ENCODE results near the gene ZNF142. TPM values are rescaled to one million over a fixed set of nuclear protein-coding genes. Genes with fewer than 3 reads are reported as not detected.

Gene ZNF142
- total RNA-seq, 2 donors from 2014 or later: 13.6 to 17.9 TPM

- no peak overlapping the region for H3K4me3 ChIP-seq
- H3K36me3 ChIP-seq: peaks cover 83% of the 10 kb centered on the region
- no peaks in the 10 kb centered on the region for H3K9me3 ChIP-seq
- TF ChIP-seq CTCF (IDR thresholded peaks at IDR 0.05): no peak
- DNase-seq (ENCODE audit: low spot score): no peak
- H3K27ac ChIP-seq: no peak overlapping the region
- H3K4me1 ChIP-seq: no peaks in the 10 kb centered on the region
- H3K27me3 ChIP-seq: no peaks in the 10 kb centered on the region
These were observed 17.2 kb downstream of the ZNF142 start for GRCh38 chr2:218642121-218642656.

- no peaks in the 10 kb centered on the region for H3K4me1 ChIP-seq
- no peak for TF ChIP-seq CTCF (IDR thresholded peaks at IDR 0.05)
- H3K9me3 ChIP-seq: no peaks in the 10 kb centered on the region
- H3K27me3 ChIP-seq: no peaks in the 10 kb centered on the region
- DNase-seq (ENCODE audit: low spot score): no peak
- H3K4me3 ChIP-seq: no peak overlapping the region
- H3K36me3 ChIP-seq: peaks cover 87% of the 10 kb centered on the region
- no peak overlapping the region for H3K27ac ChIP-seq
These were observed 21.1 kb downstream of the ZNF142 start for GRCh38 chr2:218638372-218638771.

GRCh38 chr2:218635719-218636118 lies 23.7 kb downstream of the ZNF142 start:
- Histone ChIP-seq H3K9me3 (no peaks in the 10 kb centered on the region), H3K27ac (no peak overlapping the region), H3K4me3 (no peak overlapping the region), H3K27me3 (no peaks in the 10 kb centered on the region), H3K36me3 (peaks cover 70% of the 10 kb centered on the region), H3K4me1 (no peaks in the 10 kb centered on the region)
- no peak for DNase-seq (ENCODE audit: low spot score)
- no peak for TF ChIP-seq CTCF (IDR thresholded peaks at IDR 0.05)

GRCh38 chr2:218631837-218632236 lies 27.6 kb downstream of the ZNF142 start:
- TF ChIP-seq CTCF (IDR thresholded peaks at IDR 0.05): no peak
- H3K36me3 ChIP-seq: peaks cover 32% of the 10 kb centered on the region

GRCh38 chr2:218627939-218628338 lies 31.5 kb downstream of the ZNF142 start:
- Histone ChIP-seq H3K9me3 (no peaks in the 10 kb centered on the region), H3K27me3 (no peaks in the 10 kb centered on the region), H3K4me3 (no peak overlapping the region), H3K27ac (no peak overlapping the region), H3K36me3 (no peaks in the 10 kb centered on the region), H3K4me1 (no peaks in the 10 kb centered on the region)
- no peak for DNase-seq (ENCODE audit: low spot score)
- TF ChIP-seq CTCF (IDR thresholded peaks at IDR 0.05): no peak

More at GRCh38 chr2:218631837-218632236, 27.6 kb downstream of the ZNF142 start:
- Histone ChIP-seq H3K27ac (no peak overlapping the region), H3K9me3 (no peaks in the 10 kb centered on the region), H3K27me3 (no peaks in the 10 kb centered on the region), H3K4me1 (no peaks in the 10 kb centered on the region), H3K4me3 (no peak overlapping the region)
- no peak for DNase-seq (ENCODE audit: low spot score)

- Histone ChIP-seq H3K27me3 (no peaks in the 10 kb centered on the region), H3K9me3 (no peaks in the 10 kb centered on the region), H3K27ac (no peak overlapping the region), H3K36me3 (no peaks in the 10 kb centered on the region), H3K4me1 (no peaks in the 10 kb centered on the region), H3K4me3 (no peak overlapping the region)
- DNase-seq (ENCODE audit: low spot score): no peak
- TF ChIP-seq CTCF (IDR thresholded peaks at IDR 0.05): no peak
These were observed 33.1 kb downstream of the ZNF142 start for GRCh38 chr2:218626369-218626768.
